ENCODE data around the gene SLC25A12. TPM values are rescaled to one million over a fixed set of nuclear protein-coding genes. Genes with fewer than 3 reads are reported as not detected.

SLC25A12 gene
- polyA plus RNA-seq, 3 donors: 6.5 to 8.8 (median 7.0) TPM

- Histone ChIP-seq H3K79me2 (ENCODE audit: insufficient read depth, low read length) (no peaks in the 10 kb centered on the region), H3K36me3 (replicated peaks in 1 of 2; ENCODE audit: control insufficient read depth in 1 of 2, insufficient read depth in 2 of 2, low read length in 2 of 2) (no peaks in the 10 kb centered on the region), H2AFZ (ENCODE audit: insufficient read depth, low read depth, low read length, poor library complexity, severe bottlenecking) (no peak overlapping the region), H3K9me3 (replicated peaks in 1 of 2; ENCODE audit: control insufficient read depth in 1 of 2, insufficient read depth in 1 of 2, low read length in 2 of 2) (no peaks in the 10 kb centered on the region), H4K20me1 (ENCODE audit: insufficient read depth, low read length) (no peaks in the 10 kb centered on the region), H3K4me2 (replicated peaks; ENCODE audit: extremely low read depth, low read length, poor library complexity, severe bottlenecking) (no peak overlapping the region), H3K4me3 (replicated peaks in 1 of 3; ENCODE audit: low read depth in 2 of 3, low read length in 3 of 3) (no peak overlapping the region), H3K27me3 (ENCODE audit: control insufficient read depth in 2 of 2, insufficient read depth in 2 of 2, low read length in 2 of 2) (no peaks in the 10 kb centered on the region), H3K9ac (ENCODE audit: insufficient read depth, low read length, poor library complexity, severe bottlenecking) (no peak overlapping the region), H3K4me1 (ENCODE audit: control insufficient read depth in 1 of 2, insufficient read depth in 2 of 2, low read length in 2 of 2) (no peaks in the 10 kb centered on the region), H3K27ac (ENCODE audit: low read depth in 1 of 2, low read length in 2 of 2) (no peak overlapping the region)
- Mint-ChIP-seq H3K4me1 (no peaks in the 10 kb centered on the region), H3K36me3 (no peaks in the 10 kb centered on the region), H3K9me3 (peaks cover 0 to 3% (median 0%) of the 10 kb centered on the region in 7 donors), H3K27me3 (ENCODE audit: low read depth in 3 of 3) (peaks cover 1 to 11% (median 8%) of the 10 kb centered on the region in 3 donors), H3K4me3 (no peak overlapping the region), H3K27ac (no peak overlapping the region)
- TF ChIP-seq, protein P1, sequence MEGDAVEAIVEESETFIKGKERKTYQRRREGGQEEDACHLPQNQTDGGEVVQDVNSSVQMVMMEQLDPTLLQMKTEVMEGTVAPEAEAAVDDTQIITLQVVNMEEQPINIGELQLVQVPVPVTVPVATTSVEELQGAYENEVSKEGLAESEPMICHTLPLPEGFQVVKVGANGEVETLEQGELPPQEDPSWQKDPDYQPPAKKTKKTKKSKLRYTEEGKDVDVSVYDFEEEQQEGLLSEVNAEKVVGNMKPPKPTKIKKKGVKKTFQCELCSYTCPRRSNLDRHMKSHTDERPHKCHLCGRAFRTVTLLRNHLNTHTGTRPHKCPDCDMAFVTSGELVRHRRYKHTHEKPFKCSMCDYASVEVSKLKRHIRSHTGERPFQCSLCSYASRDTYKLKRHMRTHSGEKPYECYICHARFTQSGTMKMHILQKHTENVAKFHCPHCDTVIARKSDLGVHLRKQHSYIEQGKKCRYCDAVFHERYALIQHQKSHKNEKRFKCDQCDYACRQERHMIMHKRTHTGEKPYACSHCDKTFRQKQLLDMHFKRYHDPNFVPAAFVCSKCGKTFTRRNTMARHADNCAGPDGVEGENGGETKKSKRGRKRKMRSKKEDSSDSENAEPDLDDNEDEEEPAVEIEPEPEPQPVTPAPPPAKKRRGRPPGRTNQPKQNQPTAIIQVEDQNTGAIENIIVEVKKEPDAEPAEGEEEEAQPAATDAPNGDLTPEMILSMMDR (IDR thresholded peaks at IDR 0.05): no peak
- intact Hi-C loops (cut with micrococcal nuclease): no loop called here
- DNase-seq: no peak
- 100% methylated on average over 1 of the region's 3 CpGs for WGBS (ENCODE audit: insufficient coverage)
Observed at GRCh38 chr2:171909266-171909665, 15.2 kb upstream of the SLC25A12 start.

DNA sequence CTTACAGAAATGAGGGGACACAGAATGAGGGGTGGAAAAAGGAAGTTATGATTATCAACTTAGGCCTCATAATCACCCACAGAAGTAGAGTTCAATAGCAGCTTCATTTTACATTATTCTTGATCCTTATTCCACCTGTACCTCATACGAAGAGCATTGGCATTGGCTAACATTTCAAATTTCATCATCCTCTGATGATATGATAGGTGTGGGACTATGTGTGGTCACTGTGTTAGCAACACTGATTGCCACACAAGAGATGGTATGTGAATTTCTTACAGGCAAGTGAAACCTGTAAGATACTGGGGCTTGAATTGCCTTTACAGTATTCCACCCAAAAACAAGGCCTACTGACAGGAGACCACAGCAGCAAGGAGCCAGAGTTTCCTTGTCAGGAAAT lies 14.2 kb upstream of the SLC25A12 start:
- Histone ChIP-seq H4K20me1 (ENCODE audit: insufficient read depth, low read length) (no peaks in the 10 kb centered on the region), H2AFZ (ENCODE audit: insufficient read depth, low read depth, low read length, poor library complexity, severe bottlenecking) (no peak overlapping the region), H3K4me1 (ENCODE audit: control insufficient read depth in 1 of 2, insufficient read depth in 2 of 2, low read length in 2 of 2) (no peaks in the 10 kb centered on the region), H3K79me2 (ENCODE audit: insufficient read depth, low read length) (no peaks in the 10 kb centered on the region), H3K4me3 (replicated peaks in 1 of 3; ENCODE audit: low read depth in 2 of 3, low read length in 3 of 3) (no peak overlapping the region), H3K27me3 (ENCODE audit: control insufficient read depth in 2 of 2, insufficient read depth in 2 of 2, low read length in 2 of 2) (no peaks in the 10 kb centered on the region), H3K9ac (ENCODE audit: insufficient read depth, low read length, poor library complexity, severe bottlenecking) (no peak overlapping the region), H3K36me3 (replicated peaks in 1 of 2; ENCODE audit: control insufficient read depth in 1 of 2, insufficient read depth in 2 of 2, low read length in 2 of 2) (no peaks in the 10 kb centered on the region), H3K4me2 (replicated peaks; ENCODE audit: extremely low read depth, low read length, poor library complexity, severe bottlenecking) (no peak overlapping the region), H3K27ac (ENCODE audit: low read depth in 1 of 2, low read length in 2 of 2) (no peak overlapping the region), H3K9me3 (replicated peaks in 1 of 2; ENCODE audit: control insufficient read depth in 1 of 2, insufficient read depth in 1 of 2, low read length in 2 of 2) (no peaks in the 10 kb centered on the region)
- no peaks in the 10 kb centered on the region for H3K4me1 Mint-ChIP-seq
- TF ChIP-seq, protein P1 (IDR thresholded peaks at IDR 0.05): no peak
- peaks cover 0 to 3% (median 0%) of the 10 kb centered on the region in 7 donors for H3K9me3 Mint-ChIP-seq
- H3K27me3 Mint-ChIP-seq (ENCODE audit: low read depth in 3 of 3): peaks cover 1 to 11% (median 8%) of the 10 kb centered on the region in 3 donors
- intact Hi-C loops (cut with micrococcal nuclease): no loop called here
- H3K4me3 Mint-ChIP-seq: no peak overlapping the region
- no peak for DNase-seq
- no CpG with 5 or more reads among the region's 1 CpG for WGBS (ENCODE audit: insufficient coverage)
- H3K36me3 Mint-ChIP-seq: no peaks in the 10 kb centered on the region
- no peak overlapping the region for H3K27ac Mint-ChIP-seq

All from CD14-positive monocyte (primary cell).